Stimulated activated CD8-positive, alpha-beta memory T cell treated with anti-CD3 and anti-CD28 coated beads, Interleukin-15, amount 100 ng/mL, for 24 hours (primary cell): ENCODE results near the gene DPM2.

Source experiments
- DNase-seq: peaks from one replicate; pipeline ENCODE4 v3.0.0-alpha.2; 2020; ENCODE audit warnings: low read depth

The DPM2 gene

DNA sequence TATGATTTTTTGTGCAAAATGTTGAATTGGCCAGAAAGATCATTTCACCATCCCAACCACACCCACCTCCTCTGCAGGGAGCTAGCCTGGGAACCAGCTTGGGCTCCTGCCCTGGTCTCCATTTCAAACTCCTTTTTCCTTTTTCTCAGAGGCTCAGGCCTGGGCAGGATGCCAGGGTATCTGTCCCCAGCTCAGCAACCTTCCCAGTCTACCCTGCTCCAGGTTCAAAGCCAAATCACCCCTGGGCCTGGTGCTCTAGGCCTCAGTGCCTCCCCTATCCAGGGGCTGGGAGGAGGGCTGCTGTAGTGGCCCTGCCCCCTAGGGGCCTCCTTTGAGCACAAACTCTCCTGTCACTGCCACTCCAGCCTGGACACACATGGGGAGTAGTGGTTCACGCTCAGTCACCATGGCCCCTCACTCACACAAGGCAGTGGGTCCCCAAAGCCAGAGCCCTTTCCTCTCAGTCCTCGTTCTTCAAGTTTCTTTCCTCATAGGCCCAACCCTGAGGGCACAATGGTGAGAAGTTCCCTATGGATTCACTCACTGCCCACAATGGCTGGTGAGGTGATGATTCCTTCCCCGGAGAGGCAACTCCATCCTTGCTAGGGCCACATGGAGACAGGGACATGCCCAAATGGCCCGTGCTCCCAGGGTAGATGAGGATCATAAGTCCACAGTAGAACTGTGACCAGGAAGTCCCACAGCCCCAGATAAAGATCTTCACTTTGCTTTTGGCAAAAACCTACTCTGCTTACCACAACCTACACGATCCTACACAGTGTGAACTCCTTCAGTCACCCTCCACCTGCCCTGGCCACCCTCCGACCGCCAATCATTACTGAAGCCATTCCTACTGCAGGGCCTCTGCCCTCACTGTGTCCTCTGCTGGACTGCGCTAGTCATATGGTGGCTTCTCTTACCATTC lies 19.2 kb downstream of the DPM2 start:
- no peak for DNase-seq

DNA sequence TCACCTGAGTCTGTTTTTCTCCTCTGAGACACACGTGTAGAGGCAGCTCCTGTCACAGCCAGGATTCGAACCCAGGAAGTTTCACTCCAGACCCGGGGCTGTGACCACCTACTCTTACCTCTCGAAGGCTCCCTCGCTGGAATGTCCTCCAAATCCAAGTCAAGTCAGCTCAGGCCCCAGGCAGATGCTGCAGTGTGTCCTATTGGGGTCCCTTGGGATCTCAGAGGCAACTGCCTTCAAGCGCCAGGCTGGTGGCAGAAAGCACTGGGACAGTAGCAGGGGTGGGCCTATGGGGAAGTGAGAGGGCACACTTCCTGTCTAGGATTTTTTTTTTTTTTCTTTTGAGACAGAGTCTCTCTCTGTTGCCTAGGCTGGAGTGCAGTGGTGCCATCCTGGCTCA lies 20.1 kb downstream of the DPM2 start:
- no peak for DNase-seq

DNA sequence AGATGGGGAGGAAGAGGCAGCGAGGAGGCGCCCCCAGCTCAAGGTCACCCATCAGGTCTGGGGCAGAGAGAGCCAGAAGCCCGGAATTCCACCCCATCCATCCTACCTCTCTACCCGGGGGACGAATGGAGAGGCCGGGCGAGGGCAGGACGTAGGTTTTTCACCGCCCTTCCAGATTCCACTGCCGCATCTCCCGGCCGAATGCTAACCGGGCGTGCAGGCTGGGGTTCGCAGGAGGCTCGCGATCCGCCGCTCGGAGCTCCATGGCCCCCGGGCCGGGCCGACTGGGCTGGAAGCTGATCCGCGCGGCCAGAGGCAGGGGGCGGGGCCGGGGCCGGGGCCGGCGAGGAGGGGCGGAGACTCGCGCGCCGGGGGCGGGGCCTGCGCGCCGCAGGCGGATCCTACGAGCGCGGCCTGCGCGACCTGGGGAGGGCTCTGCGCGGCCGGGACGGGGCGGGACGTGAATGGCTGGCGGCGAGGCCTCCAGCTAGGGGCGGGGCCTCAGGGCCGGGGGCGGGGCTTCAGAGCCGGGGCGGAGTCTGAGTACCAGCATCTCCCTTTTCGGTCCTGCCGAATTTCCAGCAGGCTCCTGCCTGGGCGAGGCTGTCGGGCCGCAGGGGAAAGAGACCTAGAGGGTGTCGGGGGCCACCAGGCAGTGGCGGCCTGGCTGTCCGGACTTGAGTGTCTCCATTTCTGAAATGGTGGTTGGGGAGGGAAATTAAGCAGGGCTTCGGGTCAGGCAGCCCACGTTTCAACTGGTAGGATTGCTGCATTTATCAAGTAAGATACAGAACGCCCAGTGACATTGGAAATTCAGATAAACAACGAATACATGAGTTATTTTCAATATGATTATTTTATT lies 20.7 kb downstream of the DPM2 start, which contains the start of gene ST6GALNAC4:
Gene ST6GALNAC4, minus strand, starts transcription at position 322 of the 862 bp plus-strand sequence. CDS start 622 bp downstream, outside the sequence.
- DNase-seq: peak; percentile 97

DNA sequence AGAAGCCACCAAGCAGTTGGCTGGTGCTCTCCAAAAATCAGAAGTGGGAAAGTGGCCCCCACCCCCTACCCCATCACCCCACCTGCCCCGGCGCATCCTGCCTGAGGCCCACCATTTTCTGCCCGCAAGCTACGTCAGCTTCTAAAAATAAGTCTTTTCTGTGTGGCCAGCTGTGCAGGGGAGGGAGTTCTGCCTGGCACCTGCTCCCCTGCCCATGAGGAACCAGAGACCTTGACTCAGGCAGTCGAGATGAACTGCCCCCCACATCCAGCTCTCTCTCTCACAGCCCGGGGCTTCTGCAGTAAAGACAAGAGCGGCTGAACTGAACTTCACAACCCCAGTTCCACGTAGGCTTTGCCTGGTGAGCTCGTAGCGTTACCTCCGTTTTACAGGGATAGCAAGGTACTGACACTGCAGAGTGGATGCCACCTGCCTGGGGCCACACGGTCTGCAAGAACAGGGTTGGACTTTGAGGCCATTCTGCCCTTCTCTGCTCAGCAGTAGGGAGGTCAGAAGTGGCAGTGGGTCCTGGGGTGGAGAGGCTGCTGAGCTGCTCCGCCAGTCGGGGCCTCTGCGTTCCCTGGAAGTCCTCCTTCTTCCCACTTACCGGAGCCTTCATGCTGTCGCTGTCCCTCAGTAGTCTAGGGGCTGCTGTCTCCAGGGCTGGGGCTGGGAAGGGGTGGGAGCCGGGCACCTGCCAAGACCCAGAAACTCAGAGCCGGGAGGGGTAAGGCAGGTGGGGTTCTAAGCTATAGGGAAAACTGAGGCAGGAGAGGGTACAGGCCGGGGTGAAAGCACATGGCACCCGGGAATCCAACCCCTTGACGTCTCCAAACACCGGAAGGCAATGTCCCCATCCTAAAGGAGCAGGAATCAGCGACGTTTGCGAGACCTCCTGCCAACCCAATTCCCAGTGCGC lies 21.6 kb downstream of the DPM2 start:
- DNase-seq: no peak

DNA sequence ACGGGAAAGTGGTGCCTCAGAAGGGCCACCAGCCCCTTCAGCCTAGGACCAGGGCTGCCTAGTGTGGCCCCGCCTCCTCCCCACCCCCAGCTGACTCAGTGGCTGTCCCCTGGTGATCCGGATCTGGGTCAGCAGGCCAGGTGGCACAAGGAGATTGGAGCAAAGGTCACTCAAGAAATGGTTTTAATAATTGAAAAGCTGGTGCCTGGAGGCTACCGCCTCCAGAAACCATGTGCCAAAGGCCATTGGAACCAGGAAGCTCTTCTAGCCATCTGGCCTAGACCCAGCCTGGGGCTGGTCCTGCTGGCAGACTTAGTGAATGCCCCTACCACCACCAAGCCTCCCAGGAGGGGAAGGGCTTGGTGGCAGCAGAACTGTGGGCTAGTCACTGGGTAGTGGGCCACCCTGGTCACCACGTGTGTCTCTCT lies 22.3 kb downstream of the DPM2 start:
- no peak for DNase-seq

DNA sequence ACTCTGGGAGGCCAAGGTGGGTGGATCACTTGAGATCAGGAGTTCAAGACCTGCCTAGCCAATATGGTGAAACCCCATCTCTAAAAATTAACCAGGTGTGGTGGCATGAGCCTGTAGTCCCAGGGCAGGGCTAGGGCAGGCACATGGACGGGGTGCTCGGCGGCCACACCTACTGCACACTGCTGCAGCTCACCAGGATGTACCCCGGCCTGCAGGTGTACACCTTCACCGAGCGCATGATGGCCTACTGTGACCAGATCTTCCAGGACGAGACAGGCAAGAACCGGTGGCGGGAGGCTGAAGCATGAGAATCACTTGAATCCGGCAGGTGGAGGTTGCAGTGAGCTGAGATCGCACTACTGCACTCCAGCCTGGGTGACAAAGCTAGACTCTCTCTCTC lies 24.0 kb downstream of the DPM2 start:
- no peak for DNase-seq

DNA sequence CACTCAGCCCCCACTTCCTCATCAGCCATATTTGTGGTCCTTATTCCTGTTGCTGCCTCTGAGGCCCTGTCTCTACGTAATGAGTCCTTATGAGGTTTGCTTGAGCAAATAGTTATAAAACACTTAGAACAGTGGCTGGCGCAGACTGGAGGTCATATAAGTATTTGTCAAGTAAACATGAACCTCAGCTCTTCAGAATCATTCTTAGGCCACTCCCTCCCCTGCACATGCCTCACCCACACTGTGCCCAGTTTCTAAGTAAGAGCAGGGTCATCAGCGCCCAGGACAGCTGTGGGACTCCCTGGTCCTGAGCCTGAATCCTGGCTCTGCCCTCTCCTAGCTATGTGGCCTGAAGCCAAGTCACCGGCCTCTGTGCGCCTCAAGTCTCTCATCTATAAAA lies 24.8 kb downstream of the DPM2 start:
- no peak for DNase-seq

DNA sequence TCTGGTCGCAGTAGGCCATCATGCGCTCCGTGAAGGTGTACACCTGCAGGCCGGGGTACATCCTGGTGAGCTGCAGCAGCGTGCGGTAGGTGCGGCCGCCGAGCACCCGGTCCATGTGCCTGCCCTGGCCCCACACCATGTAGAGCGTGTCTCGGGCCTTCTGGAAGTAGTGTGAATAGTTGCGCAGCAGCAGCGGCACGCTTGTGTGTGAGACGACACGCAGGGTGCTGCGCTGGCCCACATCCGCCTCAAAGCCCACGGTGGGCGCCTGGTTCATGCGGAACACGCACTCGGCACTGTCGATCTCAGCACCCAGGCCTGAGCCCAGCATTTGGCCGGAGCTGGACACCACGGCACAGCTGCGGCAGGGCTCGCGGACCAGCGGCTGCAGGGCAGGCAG lies 25.4 kb downstream of the DPM2 start:
- no peak for DNase-seq

DNA sequence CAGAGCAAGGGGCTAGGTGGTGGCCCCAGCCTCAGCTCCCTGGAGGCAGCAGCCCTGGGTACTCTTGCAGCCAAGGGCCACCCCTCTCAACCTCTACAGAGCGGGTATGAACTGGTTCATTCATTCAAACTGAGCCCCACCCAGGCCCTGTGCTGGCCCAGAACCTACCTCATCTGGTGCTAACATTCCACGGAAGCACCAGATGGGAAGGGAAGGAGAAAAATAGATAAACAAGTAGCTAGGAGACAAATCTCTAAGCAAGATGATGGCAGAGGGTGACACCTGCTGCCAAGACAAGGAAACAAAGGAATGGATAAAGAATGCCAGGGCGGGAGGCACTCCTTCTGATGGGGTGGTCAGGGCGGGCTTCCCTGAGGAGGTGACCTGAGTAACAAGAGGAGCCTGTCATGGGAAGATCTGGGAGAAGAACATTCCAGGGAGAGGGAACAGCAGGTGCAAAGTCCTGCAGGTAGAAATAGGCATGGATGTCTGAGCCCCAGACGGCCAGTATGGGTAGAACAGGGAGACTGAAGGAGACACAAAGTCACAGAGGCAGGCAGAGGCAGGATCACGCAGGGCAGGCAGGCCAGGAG lies 26.9 kb downstream of the DPM2 start:
- DNase-seq: no peak

DNA sequence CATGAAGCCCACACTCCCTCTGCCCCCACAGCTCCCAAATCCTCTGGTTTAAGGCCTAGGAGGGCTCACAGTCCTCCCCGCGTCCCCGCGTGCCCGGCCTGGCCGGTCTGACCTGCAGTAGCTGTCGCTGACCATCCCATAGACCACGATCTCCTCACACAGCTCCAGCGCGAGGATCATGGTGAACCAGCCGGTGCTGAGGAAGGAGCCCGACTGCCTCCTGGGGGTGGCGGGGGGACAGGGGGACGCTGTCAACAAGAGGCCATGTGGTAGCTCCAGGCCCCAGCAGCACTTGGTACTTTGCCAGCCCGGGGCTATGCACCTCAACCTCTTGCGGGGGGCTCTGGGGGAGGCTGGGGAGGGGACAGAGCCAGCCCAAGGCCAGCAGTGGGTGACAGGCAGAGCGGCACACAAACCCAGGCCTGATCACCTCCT lies 27.8 kb downstream of the DPM2 start:
- no peak for DNase-seq

DNA sequence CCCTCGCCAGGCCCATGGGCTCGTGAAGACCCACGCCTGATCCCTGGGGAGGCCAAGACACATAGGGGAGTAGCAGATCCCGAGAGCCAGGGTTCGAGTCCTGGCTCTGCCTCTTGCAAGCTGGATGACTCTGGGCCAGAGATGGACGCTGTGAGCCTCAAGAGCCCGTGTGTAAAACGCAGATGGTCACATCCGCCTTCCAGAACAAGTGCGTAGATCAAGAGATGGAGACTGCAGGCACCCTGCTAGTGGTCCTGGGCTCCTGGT lies 29.1 kb downstream of the DPM2 start:
- DNase-seq: no peak

DNA sequence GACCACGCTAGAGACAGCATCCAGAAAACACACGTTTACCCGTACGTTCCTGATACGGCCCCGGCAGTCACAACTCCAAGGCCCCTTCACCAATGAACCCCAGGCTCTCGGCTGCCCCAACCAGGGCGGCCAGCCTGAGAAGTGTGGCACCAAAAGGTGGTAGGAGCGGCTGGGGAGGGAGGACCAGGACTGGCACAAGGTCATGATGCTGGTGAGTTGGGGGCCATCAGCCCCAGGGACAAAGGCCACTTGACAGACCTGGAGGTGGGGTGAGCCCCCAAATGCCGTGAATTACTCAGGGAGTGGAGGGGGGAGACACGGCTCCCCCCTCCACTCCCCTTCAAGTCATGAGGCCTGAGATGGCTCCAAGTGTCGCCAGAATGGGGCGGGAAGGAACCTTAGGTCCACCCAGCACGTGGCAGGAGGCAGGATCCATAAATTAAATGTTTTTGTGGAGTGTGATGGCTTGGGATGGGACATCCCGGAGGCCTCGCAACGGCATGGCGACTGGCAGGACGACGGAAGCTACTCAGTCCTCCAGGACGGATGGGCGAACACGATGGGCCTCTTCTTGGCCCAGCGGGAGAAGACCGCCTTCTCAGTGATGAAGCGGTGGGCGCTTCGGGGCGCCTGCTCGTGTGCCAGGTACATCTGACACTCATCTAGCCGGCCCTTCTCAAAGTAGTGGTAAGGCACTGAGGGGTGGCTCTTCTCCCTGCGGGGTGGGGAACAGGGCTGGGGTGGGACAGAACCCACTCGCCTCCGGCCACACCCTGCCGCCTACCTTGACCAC lies 29.6 kb downstream of the DPM2 start:
- no peak for DNase-seq

DNA sequence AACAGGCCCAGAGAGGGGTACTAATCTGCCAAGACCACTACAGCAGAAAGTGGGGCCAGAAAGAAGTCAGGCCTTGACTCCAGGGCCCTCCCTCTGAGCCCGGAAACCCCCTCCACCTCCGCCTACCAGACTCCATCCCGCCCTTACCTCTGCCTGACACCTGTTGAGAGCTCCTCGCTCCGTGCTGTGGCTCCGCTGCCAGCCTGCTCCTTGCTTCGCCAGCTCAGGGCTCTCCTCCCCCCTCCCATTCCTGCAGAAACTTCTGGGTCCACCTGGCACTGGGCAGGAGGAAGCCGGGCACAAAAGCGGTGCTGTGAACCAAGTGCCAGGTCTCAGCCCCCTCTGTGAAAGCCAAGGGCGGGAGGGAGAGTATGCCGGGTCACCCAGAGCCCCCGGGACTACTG lies 31.9 kb downstream of the DPM2 start:
- no peak for DNase-seq

DNA sequence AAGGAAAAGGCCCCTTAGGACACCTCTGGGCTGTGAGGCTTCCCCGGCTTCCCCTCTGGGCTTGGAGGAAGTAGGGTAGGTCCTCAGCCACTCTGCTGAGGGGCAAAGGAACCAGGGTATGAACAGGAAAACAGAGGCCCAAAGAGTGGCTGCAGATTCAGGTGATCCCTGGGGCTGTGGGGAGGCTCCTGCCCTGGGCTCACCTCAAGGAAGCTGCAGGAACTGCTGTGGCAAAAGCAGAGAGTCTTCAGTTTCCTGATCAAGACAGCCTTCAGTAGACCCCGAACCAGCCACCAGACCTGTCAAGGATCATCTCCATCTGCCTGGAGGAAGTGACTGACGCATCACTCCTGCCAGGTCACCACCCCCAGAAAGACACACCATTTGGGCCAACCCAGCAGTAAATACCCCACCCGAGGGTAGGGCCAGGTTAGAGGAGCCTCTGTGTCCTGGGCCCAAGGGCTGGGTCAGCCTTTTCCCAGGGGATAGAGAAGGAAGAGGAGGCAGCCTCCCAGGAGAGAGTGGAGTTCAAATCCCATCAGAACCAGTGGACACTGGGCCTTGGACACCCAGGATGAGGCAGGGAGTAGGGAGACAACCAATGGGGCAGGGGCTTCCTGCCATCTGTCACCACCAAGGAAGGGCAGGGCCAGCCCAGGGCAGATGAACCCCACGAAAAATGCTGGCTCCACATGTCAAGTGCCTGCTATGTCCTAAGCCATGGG lies 32.5 kb downstream of the DPM2 start:
- no peak for DNase-seq

DNA sequence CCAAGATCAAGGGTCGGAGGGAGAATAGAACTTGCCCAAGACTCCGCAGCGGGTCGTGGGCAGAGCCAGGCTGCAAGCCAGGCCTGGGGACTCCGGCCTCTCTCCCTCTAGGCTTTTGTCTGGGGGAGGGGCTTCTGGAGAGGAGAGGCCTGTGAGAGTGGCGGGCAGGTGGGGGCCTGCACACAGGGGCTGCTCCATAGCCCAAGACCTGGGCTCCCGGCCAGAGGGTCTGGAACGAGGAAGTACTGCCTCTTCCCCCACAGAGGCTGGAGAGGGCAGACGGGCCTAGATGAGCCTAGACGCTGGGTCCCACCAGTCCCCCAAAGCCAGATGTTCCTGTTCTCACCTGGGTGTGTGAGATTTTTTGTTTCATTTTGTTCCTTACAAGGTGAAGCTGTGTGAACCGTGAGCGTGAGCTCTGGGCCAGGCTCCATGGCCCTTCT lies 33.1 kb downstream of the DPM2 start:
- DNase-seq: no peak

DNA sequence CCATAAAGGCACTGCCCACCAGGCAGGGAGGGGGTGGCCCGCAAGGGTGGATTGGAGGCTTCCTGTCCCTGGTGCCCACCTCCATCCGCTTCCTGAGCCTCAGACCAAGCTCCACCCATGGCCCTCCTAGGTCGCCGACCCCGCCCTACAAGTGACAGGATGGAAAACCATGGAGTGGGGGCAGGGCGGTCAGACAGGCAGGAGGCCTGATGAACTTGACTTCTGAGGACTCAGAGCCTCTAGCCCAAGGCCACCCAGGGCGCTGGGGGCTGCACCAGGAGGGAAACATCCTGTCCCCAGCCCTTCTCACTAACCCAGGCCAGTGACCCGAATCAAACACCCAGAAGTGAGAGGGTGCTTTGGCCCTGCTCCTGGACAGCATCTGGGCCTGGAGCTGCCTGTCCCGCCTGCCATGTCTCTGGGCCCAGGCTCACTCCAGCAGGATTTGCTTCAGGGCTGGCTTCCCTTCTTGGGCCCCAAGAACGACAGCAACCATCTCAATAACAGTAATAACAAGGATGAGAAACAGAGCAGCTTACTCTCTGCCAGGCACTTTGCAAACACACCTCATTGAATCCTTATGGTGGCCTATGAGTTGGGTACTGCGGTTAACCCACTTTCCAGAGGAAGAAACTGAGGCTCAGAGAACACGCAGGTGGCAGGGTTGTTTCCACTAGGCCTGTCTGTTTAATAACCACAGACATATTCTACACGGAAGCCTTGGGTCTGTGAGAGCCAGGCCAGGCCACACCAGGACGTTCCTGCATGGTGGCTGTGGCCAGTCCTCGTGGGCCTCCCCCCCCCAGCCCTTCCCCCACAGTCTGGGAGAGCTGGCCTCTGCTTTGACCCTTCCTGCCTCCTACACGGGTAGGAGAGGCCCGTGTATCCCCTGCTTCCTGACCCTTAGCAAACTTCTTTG lies 33.8 kb downstream of the DPM2 start:
- DNase-seq: no peak

DNA sequence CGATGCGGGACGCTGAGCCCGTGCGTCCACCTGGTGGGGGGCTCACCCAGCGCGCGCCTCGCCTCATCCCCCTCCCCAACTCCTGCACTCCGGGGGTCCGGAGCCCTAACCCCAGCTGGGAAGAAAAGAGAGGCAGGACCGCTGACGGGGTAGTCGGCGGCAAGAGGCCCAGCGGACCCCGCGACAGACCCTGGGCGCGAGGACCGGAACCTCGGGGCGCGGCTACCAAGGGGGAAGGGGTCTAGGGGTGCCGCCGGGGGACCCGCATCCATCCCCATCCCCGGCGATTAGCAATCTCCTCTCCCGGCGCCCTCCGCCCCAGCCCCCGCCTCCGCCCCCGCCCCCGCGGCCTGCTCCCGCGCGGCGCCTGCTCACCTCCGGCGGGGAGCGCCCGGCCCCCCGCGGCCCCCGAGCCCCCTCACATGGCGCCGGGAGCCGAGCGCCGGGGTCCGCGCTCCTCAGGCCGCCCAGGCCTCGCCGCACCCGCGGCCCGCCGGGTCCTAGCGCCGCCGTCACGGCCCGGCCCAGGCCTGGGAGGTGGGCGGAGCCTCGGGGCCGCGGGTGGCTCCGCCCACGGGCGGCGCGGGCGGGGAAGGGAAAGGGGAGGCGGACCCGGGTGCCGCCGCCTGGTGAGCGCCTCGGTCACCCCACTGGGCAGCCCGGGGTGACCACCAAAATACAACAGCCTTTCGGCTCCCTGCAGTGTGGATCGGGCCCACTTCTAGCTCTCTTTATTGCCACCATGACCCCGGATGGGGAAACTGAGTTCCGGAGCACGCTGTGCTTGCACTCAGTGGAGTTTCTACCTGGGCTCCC lies 38.3 kb downstream of the DPM2 start, which contains the start of gene ST6GALNAC6:
Gene ST6GALNAC6, minus strand, starts transcription at position 476 of the 816 bp plus-strand sequence. CDS start 1,622 bp downstream, outside the sequence.
- peak; percentile 56 for DNase-seq
